HepG2 (cell line): ENCODE results near the gene FANCG. TPM values are rescaled to one million over a fixed set of nuclear protein-coding genes. Genes with fewer than 3 reads are reported as not detected.
A peak's percentile ranks its signal among the peaks of the same experiment; 100 is the strongest.

ENCODE experiments used
- ATAD3A ChIP-seq: sonication (generic); formaldehyde crosslinking; IDR thresholded peaks from 2 replicates; pipeline ENCODE4 v1.4.0; 2020; ENCODE audit warnings: missing genetic modification reagents
- DZIP1 ChIP-seq: sonication (generic); formaldehyde crosslinking; IDR thresholded peaks from 2 replicates; pipeline ENCODE4 v1.5.0; 2020; ENCODE audit warnings: mild to moderate bottlenecking, missing genetic modification reagents
- HNF4A ChIP-seq: sonication (generic); formaldehyde crosslinking; IDR thresholded peaks from 2 replicates; pipeline ENCODE4 v1.4.0; 2020; ENCODE audit warnings: missing genetic modification reagents
- JDP2 ChIP-seq: sonication (generic); formaldehyde crosslinking; IDR thresholded peaks from 2 replicates; pipeline ENCODE4 v1.8.1; 2022; ENCODE audit warnings: missing genetic modification reagents, borderline replicate concordance
- MAZ ChIP-seq, 2 experiments: sonication (generic) in 1 of 2; formaldehyde crosslinking in 1 of 2; IDR thresholded peaks; 2 replicates each; pipeline versions ENCODE4 v1.5.0 to v1.6.1; 2012 to 2020; ENCODE audit warnings: low read depth in 2 of 2, mild to moderate bottlenecking in 2 of 2, borderline replicate concordance in 1 of 2, improper control_type of control experiment in 1 of 2, low read length in 1 of 2, missing genetic modification reagents in 1 of 2, moderate library complexity in 1 of 2
- NFAT5 ChIP-seq: sonication (generic); formaldehyde crosslinking; IDR thresholded peaks from 2 replicates; pipeline ENCODE4 v1.4.0; 2020; ENCODE audit warnings: missing genetic modification reagents
- RNF219 ChIP-seq: sonication (generic); formaldehyde crosslinking; IDR thresholded peaks from 2 replicates; pipeline ENCODE4 v1.5.0; 2020; ENCODE audit warnings: mild to moderate bottlenecking, missing genetic modification reagents
- TFE3 ChIP-seq: IDR thresholded peaks from 2 replicates; pipeline ENCODE4 v1.6.1; 2016
- ZNF160 ChIP-seq: sonication (generic); formaldehyde crosslinking; IDR thresholded peaks from 2 replicates; pipeline ENCODE4 v1.8.0; 2022; ENCODE audit warnings: mild to moderate bottlenecking, inconsistent platforms, missing genetic modification reagents
- ZNF550 ChIP-seq: sonication (generic); formaldehyde crosslinking; IDR thresholded peaks from 2 replicates; pipeline ENCODE4 v1.4.0; 2020; ENCODE audit warnings: mild to moderate bottlenecking, missing genetic modification reagents, borderline replicate concordance
- ZNF703 ChIP-seq: sonication (generic); formaldehyde crosslinking; IDR thresholded peaks from 2 replicates; pipeline ENCODE4 v1.5.1; 2020; ENCODE audit warnings: missing genetic modification reagents, mild to moderate bottlenecking, moderate library complexity, borderline replicate concordance
- ZNF773 ChIP-seq: sonication (generic); formaldehyde crosslinking; IDR thresholded peaks from 2 replicates; pipeline ENCODE4 v1.4.0; 2020; ENCODE audit warnings: missing genetic modification reagents, borderline replicate concordance
- polyA plus RNA-seq, 8 experiments: library from polyadenylated mRNA; depleted of rRNA in 3 of 8; stranded (reverse) in 7 of 8; unstranded in 1 of 8; fragments of >200 nt; fragmentation: Illumina TruSeq in 4 of 8; extraction: Trizol in 4 of 8; gene quantifications; 2 replicates each; pipeline versions ENCODE4 v1.2.1 to v1.2.3, GENCODE V29; 2011 to 2016; ENCODE audit warnings: low read depth in 4 of 8, missing spikeins in 1 of 8, mixed read lengths in 1 of 8; ENCODE audit not compliant: insufficient read depth in 1 of 8
- total RNA-seq, 5 experiments: library from RNA; depleted of rRNA; stranded (reverse); fragments of >200 nt; fragmentation: Illumina TruSeq; extraction: Trizol; gene quantifications; 2 replicates each; pipeline ENCODE4 v1.2.3, GENCODE V29; 2016; ENCODE audit warnings: low read depth in 1 of 5

The FANCG gene
- total and polyA plus RNA-seq, 2 of the 13 experiments (the other 11 are each of a cell fraction or from before 2014, with no cell fraction given), result 14.4 to 45.1 TPM

- TF ChIP-seq NFAT5 (CRISPR knock-in tag), result peak; percentile 87; the same call in 1 of the 2 replicates
- TF ChIP-seq TFE3 (CRISPR knock-in tag), result peak; percentile 19; the same call in 1 of the 2 replicates
- TF ChIP-seq JDP2, result no peak
- TF ChIP-seq ATAD3A (CRISPR knock-in tag), result no peak
- no peak for TF ChIP-seq ZNF550 (CRISPR knock-in tag)
- no peak for TF ChIP-seq ZNF703 (CRISPR knock-in tag)
- peak; percentile 65; the same call in 1 of the 2 replicates for TF ChIP-seq MAZ (IDR thresholded peaks at IDR 0.05; ENCODE audit: borderline replicate concordance, low read depth, low read length)
- peak; percentile 83 for TF ChIP-seq MAZ (CRISPR knock-in tag; IDR thresholded peaks at IDR 0.05; ENCODE audit: low read depth)
- TF ChIP-seq RNF219 (CRISPR knock-in tag), result 0 out of 2 replicates have a peak, but pooled peaks have one; percentile 39
- peak; percentile 36; the same call in 1 of the 2 replicates for TF ChIP-seq ZNF160 (CRISPR knock-in tag)
- TF ChIP-seq DZIP1, result no peak
- no peak for TF ChIP-seq ZNF773 (CRISPR knock-in tag)
- peak; percentile 43; the same call in 1 of the 2 replicates for TF ChIP-seq HNF4A
These were observed 23.3 kb upstream of the FANCG start, which contains the start of gene STOML2 (continued) for GRCh38 chr9:35102769-35103659.
